Hindlimb muscle (tissue), 1 donor: ENCODE measurements around the gene ZNF701. TPM values are rescaled to one million over a fixed set of nuclear protein-coding genes. Genes with fewer than 3 reads are reported as not detected.
"Not testable (repeated sequence)": the region's sequence is repeated elsewhere in the genome, so short reads cannot be mapped to it uniquely, and the experiment has no call there.

Experiments used
- DNase-seq: peaks from one replicate; pipeline ENCODE4 v3.0.0-alpha.2; 2013
- polyA plus RNA-seq: library from polyadenylated mRNA; unstranded; fragments of 120-200 nt; gene quantifications from one replicate; pipeline ENCODE4 v1.2.1, GENCODE V29; 2013; ENCODE audit not compliant: insufficient read length

Gene ZNF701
- 11.2 TPM for polyA plus RNA-seq

DNA sequence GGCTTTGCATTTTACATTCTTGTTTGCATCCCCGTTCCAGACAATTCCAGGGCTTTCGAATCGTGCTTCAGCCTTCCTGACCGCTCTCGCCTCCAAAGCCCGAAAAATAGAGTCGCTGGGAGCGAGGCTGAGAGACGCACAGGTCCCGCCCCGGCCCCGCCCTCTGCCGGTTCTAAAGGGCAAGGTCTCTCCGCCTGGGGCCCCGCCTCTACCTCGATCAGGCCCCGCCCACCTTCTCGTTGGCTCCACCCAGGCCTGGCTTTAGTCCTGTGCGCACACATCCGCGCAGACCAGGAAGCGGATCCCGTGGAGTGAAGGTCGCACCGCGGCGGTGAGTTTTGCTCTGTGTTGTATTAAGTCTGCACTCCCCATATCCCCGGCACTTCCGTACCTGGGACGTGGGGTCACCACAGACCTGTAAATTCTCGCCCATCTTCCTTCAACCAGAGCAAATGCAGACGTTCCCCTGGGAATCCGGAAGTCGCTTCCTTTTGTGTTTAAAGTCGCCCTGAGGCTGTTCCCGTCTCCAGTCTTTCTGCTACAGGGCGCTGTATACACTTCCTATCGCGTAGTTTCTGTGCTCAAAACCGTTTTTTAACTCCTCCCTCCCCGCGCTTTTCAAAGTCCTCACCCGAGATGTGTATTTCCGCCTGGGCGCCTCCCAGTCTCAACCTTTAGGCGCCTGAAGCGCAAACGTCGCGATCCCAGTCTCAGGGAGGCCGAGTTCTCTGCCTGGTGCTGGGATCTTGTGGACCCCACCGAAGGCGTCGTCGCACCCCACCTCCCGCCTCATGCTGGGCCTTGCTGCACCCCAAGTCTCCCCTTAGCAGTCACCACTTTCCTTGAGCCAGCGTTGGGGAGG is at the start of gene ZNF701:
TSS of gene ZNF701 (plus strand) at position 288 of the 862 bp plus-strand sequence. CDS start 3,861 bp downstream, outside the sequence.
- peak; percentile 94 for DNase-seq

GRCh38 chr19:52522551-52522950 is 47.5 kb upstream of the ZNF701 start:
- no peak for DNase-seq

DNA sequence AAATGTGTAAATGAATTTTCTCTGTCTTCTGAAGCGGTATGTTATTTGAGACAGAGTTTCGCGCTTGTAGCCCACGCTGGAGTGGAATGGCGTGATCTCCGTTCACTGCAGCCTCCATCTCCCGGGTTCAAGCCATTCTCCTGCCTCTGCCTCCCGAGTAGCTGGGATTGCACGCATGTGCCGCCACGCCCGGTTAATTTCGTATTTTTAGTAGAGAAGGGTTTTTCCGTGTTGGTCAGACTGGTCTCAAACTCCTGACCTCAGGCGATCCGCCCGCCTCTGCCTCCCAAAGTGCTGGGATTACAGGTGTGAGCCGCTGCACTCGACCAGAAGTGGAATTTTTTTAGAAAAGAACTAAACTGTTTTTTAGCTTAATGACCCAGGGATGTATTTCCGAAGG is 46.0 kb upstream of the ZNF701 start:
- DNase-seq = no peak

- DNase-seq = peak; percentile 86
These were observed 42.7 kb upstream of the ZNF701 start, which contains the start of gene ZNF808 for GRCh38 chr19:52527134-52527955. TSS of gene ZNF808 (plus strand) at chr19:52527668. CDS start at chr19:52543285, 15,617 bp downstream.

DNA sequence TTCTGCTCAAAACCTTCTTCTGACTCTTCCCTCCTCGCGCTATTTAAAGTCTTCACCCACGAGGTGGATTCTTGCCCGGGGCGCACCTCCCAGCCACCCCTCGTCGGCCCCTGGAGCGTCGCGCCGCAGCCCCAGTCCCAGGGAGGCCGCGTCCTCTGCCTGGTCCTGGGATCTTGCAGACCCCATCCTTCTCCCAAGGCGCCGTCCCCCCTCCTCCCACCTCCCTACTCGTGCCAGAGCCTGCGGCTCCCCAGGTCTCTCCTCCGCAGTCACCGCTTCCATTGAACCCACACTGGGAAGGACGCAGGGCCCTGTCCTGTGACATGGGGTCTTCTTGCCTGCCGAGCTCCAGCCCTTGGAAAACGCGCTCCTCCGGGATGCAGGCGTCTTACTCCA is 42.1 kb upstream of the ZNF701 start:
- DNase-seq = no peak

- DNase-seq = no peak
These were observed 37.6 kb upstream of the ZNF701 start for GRCh38 chr19:52532480-52532879.

DNA sequence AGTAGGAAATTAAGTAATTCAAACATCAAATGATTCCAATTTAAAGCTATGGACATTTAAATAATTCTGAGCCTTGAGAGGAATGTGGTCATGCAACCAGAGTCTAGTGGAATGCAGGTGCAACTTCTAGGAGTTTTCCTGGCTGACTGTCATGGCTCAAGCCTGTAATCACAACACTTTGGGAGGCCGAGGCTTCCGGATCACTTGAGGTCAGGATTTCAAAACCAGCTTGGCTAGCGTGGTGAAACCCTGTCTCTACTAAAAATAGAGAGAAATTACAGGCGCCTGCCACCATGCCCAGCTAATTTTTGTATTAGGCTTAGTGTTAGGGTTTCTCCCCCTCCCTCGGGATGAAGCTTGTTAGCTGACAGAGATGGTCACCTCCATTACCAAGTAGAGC is 36.2 kb upstream of the ZNF701 start:
- no peak for DNase-seq

DNA sequence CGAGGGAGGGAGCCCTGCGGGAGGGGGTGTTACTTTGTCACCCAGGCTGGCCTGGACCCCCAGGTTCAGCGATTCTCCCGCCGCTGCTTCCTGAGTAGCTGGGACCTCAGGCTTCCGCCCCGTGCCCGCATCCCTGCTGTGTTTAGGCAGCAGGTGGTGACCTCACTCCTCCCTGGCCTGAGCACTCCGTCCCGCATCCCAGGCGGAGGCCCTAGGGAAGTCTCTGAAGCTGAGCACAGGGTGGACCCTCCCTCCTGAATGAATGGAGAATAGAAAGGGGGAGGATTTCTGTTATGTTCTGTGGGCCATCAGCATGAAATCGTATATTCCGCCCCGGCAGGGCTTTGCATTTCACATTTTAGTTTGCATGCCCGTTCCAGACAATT is 34.7 kb upstream of the ZNF701 start:
- not testable (repeated sequence) for DNase-seq

- DNase-seq = peak; percentile 83
These were observed 34.2 kb upstream of the ZNF701 start for GRCh38 chr19:52535771-52536447.

GRCh38 chr19:52536448-52536800 is 33.7 kb upstream of the ZNF701 start:
- DNase-seq = no peak

- DNase-seq = not testable (repeated sequence)
These were observed 31.3 kb upstream of the ZNF701 start for GRCh38 chr19:52538815-52539214.

- DNase-seq = not testable (repeated sequence)
These were observed 28.9 kb upstream of the ZNF701 start for GRCh38 chr19:52541176-52541575.

- no peak for DNase-seq
These were observed 28.5 kb upstream of the ZNF701 start for GRCh38 chr19:52541608-52542007.

- DNase-seq = not testable (repeated sequence)
These were observed 27.5 kb upstream of the ZNF701 start for GRCh38 chr19:52542541-52542940.

- no peak for DNase-seq
These were observed 27.0 kb upstream of the ZNF701 start for GRCh38 chr19:52542984-52543664.

DNA sequence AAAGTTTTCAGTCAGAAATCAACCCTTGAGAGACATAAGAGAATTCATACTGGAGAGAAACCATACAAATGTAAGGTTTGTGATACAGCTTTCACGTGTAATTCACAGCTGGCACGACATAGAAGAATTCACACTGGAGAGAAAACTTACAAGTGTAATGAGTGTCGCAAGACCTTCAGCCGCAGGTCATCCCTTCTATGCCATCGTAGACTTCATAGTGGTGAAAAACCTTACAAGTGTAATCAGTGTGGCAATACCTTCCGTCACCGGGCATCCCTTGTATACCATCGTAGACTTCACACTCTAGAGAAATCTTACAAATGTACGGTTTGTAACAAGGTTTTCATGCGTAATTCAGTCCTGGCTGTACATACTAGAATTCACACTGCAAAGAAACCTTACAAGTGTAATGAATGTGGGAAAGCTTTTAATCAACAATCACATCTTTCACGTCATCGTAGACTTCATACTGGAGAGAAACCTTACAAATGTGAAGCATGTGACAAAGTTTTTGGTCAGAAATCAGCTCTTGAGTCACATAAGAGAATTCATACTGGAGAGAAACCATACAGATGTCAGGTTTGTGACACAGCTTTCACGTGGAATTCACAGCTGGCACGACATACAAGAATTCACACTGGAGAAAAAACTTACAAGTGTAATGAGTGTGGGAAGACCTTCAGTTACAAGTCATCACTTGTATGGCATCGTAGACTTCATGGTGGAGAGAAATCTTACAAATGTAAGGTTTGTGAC is 15.7 kb upstream of the ZNF701 start:
- DNase-seq = no peak

- no peak for DNase-seq
These were observed 12.7 kb upstream of the ZNF701 start for GRCh38 chr19:52557231-52557995.

DNA sequence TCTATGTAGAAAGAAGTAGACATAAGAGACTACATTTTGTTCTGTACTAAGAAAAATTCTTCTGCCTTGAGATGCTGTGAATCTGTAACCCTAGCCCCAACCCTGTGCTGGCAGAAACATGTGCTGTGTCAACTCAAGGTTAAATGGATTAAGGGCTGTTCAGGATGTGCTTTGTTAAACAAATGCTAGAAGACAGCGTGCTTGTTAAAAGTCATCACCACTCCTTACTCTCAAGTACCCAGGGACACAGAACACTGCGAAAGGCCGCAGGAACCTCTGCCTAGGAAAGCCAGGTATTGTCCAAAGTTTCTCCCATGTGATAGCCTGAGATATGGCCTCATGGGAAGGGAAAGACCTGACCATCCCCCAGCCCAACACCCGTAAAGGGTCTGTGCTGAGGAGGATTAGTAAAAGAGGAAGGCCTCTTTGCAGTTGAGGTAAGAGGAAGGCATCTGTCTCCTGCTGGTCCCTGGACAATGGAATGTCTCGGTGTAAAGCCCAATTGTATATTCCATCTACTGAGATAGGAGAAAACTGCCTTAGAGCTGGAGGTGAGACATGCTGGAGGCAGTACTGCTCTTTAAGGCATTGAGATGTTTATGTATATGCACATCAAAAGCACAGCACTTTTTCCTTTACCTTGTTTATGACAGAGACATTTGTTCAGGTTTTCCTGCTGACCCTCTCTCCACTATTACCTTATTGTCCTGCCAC is 11.2 kb upstream of the ZNF701 start:
- DNase-seq = not testable (repeated sequence)

DNA sequence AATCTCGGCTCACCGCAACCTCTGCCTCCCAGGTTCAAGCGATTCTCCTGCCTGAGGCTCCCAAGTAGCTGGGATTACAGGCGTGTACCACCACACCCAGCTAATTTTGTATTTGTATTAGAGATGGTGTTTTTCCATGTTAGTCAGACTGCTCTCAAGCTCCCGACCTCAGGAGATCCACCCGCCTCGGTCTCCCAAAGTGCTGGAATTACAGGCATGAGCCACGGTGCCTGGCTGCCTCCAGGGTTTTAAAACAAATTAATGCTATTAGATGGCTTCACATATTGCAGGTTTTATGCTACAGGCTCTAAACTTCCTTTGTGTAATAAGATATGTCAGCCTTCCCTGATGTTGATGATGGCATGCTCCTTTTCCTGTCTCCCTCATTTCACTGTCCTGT is 8.5 kb upstream of the ZNF701 start:
- DNase-seq = not testable (repeated sequence)

GRCh38 chr19:52566121-52566520 is 4.0 kb upstream of the ZNF701 start:
- no peak for DNase-seq
